ENCODE data around the gene IL1RN. TPM values are rescaled to one million over a fixed set of nuclear protein-coding genes. Genes with fewer than 3 reads are reported as not detected.

IL1RN gene
- total RNA-seq, 1 experiment from 2014 or later: 0.86 TPM

DNA sequence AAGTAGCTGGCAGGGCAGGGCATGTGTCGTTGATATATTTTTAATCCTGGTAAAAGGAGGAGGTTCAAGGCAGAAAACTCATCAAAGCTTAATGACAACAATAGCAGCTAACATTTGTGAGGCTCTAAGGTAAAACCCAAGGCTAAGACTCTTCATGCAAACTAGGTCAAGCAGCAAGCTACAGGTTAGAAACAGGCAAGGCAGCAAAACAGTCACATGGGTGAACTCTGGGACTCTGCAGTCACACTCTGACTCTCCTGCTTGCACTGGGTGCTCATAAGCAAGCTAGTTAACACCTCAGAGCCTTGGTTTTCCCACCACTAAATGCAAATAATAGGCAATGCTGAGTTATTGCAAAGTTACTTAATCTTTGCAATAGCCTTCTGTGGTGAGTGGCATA is 7.9 kb downstream of the IL1RN start:
- no peaks in the 10 kb centered on the region for H3K27me3 ChIP-seq
- no peak for DNase-seq
- no peaks in the 10 kb centered on the region for H3K9me3 ChIP-seq
- no peak overlapping the region for H3K4me3 ChIP-seq
- no peaks in the 10 kb centered on the region for H3K36me3 ChIP-seq

DNA sequence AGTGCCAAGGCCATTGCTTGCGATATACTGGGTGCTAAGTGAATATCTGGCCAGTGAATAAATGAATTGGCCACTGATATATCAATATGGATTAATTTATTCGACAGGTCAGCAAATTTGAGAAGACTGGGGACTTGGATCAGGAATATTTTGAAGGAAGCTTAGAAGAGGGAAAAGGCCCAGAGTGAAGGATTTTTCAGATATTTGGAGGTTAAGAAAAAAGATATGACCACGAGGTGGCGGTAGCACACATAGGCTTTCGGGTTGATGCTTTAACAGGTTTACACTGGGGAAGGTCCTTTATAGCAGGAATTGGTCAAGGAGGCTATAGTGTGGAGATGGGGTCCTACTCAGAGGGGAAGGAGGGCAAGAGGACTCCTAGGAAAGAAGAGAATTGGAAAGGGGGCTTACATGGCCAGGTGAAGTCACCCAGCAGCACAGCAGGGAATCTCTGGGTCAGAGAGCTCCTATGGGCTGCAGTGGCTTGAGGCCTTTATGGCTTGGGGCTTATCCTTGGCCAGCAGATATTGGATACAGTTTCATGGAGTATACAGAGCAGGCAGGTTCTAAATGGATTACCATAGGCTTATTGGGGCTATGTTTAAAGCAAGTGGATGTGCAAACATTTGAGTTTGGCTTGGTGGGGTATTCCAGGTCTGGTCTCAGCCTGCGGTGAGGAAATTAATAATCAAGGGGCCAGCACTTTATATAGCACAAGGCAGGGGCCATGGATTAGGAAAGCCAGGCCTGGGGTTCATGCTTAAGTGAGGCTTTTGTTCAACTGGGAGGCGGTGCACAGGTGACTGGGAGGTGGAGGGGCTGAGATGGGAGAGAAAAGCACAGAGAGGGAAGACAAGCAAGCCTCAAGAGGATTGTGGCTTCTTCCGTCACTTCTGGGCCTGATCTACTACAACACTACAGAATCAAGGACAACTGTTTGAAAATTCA is 9.7 kb downstream of the IL1RN start:
- Histone ChIP-seq H3K9me3 (no peaks in the 10 kb centered on the region), H3K36me3 (no peaks in the 10 kb centered on the region), H3K27me3 (no peaks in the 10 kb centered on the region), H3K4me3 (no peak overlapping the region)
- no peak for DNase-seq

DNA sequence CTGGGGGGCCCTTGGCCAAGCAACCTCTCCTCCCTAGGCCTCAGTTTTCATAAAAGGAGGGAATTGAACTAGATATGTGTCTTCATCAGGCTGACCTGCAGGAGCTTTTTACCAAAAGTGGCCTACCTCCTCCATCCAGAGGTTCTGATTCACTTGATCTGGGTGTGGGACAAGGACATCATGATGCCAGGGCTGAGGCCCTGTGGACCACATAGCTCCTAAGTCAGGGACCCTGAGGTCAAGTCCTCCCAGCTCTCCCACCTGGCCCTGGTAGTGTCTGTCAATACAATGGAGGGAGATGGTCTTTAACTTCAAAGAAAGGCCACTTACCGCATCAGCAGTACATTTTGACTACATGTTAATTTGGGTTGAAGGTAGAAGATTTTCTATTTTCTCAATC is 10.4 kb downstream of the IL1RN start:
- no peaks in the 10 kb centered on the region for H3K36me3 ChIP-seq
- H3K4me3 ChIP-seq: no peak overlapping the region
- no peaks in the 10 kb centered on the region for H3K27me3 ChIP-seq
- H3K9me3 ChIP-seq: no peaks in the 10 kb centered on the region
- DNase-seq: no peak

DNA sequence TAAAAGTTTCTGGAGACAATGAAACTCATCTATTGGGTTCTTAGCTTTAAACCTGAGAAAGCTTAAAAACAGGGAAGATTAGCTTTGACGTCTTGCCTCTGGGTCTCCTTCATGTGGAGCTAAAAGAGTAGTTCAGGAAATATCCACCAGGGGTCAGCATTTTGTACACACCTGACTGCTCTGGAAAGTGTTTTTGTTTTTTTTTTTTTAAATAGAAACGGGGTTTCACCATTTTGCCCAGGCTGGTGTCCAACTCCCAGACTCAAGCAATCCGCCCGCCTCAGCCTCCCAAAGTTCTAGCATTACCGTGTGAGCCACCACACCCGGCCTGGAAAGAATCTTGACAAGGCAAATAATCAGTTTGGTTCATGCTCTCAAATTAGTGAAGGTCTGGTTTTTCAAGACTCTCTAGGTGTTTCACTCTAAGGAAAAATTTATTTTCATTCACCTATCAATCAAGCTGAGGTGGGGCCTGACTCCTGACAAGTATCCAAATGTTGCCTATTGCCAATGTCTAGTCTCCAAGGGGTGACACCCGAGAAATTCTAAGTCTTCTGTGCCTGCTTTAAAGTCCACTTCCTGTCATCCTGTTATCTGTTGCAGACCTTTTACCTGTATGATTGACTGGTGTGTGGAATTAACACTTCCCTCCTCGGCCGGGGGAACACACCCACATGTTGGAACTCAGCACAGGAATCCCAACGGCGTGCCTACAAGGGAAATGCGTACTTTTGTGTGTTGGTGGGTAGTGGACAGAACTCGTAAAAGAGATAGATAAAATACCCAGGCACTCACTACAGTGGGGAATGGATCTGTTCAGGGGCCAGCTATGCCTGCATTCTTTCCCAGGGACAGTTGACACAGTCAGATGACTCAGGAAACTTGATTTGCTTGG is 11.3 kb downstream of the IL1RN start:
- Histone ChIP-seq H3K27me3 (no peaks in the 10 kb centered on the region), H3K4me3 (no peak overlapping the region), H3K9me3 (no peaks in the 10 kb centered on the region), H3K36me3 (no peaks in the 10 kb centered on the region)
- DNase-seq: peak; percentile 10

DNA sequence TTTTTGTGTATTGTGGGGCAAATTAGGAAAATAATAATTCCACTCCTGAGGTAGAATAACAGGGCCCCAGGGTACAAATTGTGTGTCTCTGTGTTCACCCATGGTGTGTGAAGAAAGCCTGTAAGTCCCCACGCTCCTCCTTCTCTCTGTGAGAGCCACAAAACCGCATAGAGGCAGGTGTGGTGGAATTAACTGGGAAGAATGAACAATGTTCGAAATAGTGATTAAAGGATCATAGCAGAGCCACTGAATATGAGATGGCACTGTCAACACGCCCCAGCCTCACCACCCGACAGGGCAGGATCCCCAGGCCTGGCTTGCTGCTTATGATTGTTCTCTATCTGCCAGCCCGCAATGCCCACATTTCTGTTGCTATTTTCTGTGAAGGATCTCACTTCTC is 14.1 kb downstream of the IL1RN start:
- no peak for DNase-seq
- H3K4me3 ChIP-seq: no peak overlapping the region
- no peaks in the 10 kb centered on the region; the same call in 1 of the 2 replicates for H3K27me3 ChIP-seq
- H3K36me3 ChIP-seq: no peaks in the 10 kb centered on the region
- H3K9me3 ChIP-seq: no peaks in the 10 kb centered on the region

DNA sequence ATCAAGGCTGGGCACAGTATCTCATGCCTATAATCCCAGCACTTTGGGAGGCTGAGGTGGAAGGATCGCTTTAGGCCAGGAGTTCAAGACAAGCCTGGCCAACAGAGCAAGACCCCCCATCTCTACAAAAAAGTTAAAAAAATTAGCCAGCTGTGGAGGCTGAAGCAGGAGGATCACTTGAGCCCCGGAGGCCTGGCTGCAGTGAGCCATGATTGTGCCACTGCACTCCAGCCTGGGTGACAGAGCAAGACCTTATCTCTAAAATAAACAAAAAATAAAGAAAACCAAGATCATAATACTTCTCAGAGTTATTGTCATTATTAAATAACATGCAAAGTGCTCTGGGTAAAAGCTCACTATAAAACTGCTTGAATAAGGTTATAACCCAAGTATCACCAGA is 14.9 kb downstream of the IL1RN start:
- H3K36me3 ChIP-seq: no peaks in the 10 kb centered on the region
- no peaks in the 10 kb centered on the region; the same call in 1 of the 2 replicates for H3K27me3 ChIP-seq
- H3K9me3 ChIP-seq: no peaks in the 10 kb centered on the region
- DNase-seq: no peak
- H3K4me3 ChIP-seq: no peak overlapping the region

DNA sequence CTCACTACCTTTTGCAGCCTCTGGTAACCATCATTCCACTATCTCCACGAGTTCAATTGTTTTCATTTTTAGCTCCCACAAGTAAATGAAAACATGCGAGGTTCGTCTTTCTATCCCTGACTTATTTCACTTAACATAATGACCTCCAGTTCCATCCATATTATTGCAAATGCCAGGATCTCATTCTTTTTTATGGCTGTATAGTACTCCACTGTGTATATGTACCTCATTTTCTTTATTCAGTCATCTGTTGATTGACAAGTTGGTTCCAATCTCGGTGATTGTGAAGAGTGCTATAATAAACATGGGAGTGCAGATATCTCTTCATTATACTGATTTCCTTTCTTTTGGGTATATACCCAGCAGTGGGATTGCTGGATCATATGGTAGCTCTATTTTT is 16.9 kb downstream of the IL1RN start:
- DNase-seq: no peak
- Histone ChIP-seq H3K9me3 (no peaks in the 10 kb centered on the region), H3K4me3 (no peak overlapping the region), H3K36me3 (no peaks in the 10 kb centered on the region), H3K27me3 (no peaks in the 10 kb centered on the region; the same call in 1 of the 2 replicates)

DNA sequence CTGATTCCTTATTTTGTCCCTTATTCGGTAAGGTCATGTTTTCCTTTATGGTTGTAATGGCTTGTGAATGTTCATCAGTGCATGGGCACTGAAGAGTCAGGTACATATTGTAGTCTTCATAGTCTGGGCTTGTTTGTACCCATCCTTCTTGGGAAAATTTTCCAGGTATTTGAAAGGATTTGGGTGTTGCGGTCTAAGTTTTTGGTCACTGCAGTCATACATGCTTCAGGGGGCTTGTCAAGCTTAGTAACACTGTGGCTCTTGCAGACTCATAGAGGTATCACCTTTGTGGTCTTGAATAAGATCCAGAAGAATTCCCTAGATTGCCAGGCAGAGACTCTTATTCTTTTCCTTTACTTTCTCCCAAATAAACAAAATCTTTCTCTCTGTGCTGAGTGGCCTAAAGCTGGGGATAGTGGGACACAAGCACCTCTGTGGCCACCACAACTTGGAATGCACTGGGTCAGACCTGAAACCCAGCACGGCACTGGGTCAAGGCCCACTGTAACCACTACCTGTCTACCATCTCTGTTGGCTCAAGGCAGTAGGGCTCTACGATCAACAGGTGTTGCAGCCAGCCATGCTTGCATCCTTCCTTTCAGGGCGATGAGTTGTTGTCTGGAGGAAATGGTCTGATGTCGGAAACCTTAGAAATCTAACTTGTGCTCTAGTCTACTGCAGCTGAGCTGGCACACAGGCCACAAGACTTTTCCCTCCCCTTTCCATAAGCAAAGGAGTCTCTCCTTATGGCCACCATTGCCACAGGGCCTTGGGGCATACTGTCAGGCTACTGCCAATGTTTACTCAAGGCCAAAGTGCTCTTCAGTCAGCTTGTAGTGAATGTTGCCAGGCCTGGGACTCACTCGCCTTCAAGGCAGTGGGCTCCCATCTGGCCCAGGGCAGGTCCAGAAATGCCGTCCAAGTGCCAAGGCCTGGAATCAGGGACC is 21.5 kb downstream of the IL1RN start:
- Histone ChIP-seq H3K9me3 (no peaks in the 10 kb centered on the region), H3K36me3 (no peaks in the 10 kb centered on the region), H3K27me3 (no peaks in the 10 kb centered on the region; the same call in 1 of the 2 replicates), H3K4me3 (no peak overlapping the region)
- no peak for DNase-seq

DNA sequence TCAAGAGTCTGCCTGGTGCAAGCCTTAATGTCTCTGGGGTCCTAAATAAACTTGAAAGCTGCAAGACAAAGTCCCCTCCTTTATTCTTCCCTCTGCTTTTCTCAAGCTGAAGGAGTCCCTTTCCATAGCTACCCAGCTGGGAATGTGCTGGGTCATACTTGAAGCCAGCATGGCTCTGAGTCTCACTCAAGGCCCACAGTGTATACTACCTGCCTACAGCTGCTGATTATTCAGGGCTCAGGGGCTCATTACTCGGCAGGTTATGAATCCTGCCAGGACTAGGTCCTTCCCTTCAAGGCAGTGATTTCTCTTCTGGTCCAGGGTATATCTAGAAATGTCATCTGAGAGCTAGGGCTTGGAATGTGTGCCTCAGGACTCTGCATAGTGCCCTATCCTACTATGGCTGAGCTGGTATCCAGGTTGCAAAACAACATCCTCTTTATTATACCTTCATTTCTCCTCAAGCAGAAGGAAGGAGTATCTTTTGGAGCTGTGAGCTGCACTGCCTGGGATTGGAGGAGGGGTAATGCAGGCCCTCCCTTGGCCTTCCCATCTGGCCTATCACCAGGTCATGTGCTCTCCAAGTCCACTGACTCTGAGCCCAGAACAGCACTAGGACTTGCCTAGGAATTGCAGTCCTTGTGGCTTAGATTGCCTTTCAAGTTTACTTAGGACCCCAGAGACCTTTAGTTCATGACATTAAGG is 22.3 kb downstream of the IL1RN start:
- H3K4me3 ChIP-seq: no peak overlapping the region
- no peaks in the 10 kb centered on the region for H3K36me3 ChIP-seq
- no peaks in the 10 kb centered on the region for H3K27me3 ChIP-seq
- no peaks in the 10 kb centered on the region for H3K9me3 ChIP-seq
- DNase-seq: no peak

DNA sequence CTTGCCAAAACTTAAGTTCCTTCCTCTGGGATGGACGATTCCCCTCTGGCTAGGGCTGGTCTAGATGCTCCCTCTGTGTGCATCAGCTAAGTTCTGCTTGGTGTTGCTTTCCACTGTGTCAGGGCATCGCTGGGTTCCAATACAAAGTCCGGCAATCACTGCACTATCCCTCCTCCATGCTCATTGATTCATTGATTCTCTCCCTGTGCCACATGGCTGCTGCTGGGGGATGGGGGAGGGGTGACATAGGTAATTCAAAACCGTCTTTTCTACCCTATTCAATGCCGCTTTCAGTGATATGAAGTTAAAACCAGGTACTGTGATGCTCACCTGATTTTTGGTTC is 22.8 kb downstream of the IL1RN start:
- no peak overlapping the region for H3K4me3 ChIP-seq
- no peaks in the 10 kb centered on the region for H3K9me3 ChIP-seq
- no peaks in the 10 kb centered on the region for H3K27me3 ChIP-seq
- H3K36me3 ChIP-seq: no peaks in the 10 kb centered on the region
- DNase-seq: no peak

DNA sequence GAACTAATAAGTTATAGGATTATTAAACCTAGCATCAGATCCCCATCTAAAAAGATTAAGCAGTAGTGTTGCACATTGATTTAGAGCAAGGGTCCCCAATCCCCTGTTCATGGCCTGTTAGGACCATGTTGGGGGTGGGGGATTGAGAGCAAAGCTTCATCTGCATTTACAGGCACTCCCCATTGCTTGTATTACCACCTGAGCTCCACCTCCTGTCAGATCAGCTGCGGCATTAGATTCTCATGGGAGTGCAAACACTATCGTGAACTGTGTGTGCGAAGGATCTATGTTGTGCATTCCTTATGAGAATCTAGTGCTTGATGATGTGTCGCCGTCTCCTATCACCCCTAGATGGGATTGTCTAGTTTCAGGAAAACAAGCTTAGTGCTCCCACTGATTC is 27.9 kb downstream of the IL1RN start:
- no peak for DNase-seq

DNA sequence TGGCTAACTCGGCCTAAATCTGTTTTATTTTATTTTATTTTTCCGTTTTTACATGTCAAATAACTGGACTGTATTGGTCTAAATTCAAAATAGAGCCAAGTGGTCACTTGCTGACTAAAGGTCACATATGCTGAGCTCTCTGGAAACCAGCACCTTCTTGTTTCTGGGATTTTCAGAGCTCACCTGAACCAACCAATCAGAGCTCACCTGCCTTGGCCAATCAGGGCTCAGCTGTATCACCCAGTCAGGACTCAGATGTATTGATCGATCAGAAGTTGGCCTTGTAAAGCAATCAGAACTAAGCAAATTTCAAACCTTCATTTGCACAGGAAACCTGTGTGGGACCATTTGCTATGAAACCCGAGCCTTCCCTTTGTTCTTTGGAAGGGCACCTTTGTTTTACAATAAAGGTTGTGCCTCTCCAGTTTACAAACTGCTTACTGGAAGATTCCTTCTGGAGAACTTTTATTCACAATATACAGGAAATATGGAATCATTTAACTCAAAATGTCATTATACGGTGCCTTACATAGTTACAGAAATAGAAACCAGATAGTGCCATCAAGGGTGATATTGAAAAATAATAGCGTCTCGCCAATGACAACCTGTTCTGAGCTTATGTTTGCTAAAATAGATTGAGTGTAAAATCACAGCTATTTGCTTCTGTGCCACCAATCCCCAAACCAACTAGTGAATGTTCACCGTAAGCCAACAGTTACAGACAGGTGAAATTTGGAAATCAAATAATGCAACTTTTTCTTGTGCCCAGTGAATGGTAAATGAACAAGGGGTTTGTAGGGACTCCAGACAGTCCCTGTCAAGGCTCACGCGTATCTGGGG is 29.1 kb downstream of the IL1RN start:
- no peaks in the 10 kb centered on the region for H3K36me3 ChIP-seq
- no peaks in the 10 kb centered on the region for H3K27me3 ChIP-seq
- DNase-seq: no peak
- H3K9me3 ChIP-seq: peaks cover 6% of the 10 kb centered on the region
- H3K4me3 ChIP-seq: no peak overlapping the region

More for the DNA sequence above, 27.9 kb downstream of the IL1RN start:
- Histone ChIP-seq H3K27me3 (no peaks in the 10 kb centered on the region), H3K4me3 (no peak overlapping the region), H3K36me3 (no peaks in the 10 kb centered on the region), H3K9me3 (peaks cover 6% of the 10 kb centered on the region)

DNA sequence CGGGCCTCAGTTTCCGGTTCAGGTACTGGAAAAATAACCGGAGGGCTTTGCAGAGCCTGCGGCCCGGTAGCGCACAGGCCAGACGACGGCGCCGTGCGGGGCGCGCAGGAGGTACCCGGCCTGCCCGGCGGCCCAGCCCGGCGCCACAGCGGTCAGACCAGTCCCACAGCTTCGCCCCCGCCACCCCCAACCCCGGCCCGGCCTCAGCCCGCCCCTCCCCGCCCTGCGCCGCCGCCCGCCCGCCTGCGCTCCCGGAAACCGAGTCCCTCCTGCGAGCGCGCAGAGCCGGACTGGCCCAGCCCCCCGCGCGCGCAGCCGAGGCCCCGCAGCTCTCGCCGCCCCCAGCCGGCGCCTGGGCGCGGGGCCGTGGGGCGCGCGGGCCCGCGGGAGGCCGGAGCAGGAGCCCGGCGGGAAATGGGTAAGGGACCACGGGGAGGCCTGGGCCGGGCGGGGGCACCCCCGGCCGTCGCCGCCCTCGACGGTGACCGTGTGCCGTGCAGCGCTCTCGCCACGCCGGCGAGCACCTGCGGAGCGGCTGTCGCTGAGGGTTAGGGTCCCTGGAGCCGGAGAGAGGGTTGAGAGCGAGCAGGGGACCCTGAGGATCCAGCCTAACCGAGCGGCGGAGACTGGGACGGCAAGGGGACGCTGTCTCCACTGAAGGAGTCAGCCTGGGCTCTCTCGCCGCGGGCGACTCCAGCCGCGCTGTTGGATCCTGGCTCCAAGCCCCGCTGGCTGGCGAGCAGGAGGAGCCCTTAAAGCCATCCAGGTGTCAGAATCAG is 29.9 kb downstream of the IL1RN start:
- Histone ChIP-seq H3K27me3 (no peaks in the 10 kb centered on the region), H3K9me3 (peaks cover 6% of the 10 kb centered on the region), H3K36me3 (no peaks in the 10 kb centered on the region), H3K4me3 (no peak overlapping the region)
- DNase-seq: peak; percentile 20

DNA sequence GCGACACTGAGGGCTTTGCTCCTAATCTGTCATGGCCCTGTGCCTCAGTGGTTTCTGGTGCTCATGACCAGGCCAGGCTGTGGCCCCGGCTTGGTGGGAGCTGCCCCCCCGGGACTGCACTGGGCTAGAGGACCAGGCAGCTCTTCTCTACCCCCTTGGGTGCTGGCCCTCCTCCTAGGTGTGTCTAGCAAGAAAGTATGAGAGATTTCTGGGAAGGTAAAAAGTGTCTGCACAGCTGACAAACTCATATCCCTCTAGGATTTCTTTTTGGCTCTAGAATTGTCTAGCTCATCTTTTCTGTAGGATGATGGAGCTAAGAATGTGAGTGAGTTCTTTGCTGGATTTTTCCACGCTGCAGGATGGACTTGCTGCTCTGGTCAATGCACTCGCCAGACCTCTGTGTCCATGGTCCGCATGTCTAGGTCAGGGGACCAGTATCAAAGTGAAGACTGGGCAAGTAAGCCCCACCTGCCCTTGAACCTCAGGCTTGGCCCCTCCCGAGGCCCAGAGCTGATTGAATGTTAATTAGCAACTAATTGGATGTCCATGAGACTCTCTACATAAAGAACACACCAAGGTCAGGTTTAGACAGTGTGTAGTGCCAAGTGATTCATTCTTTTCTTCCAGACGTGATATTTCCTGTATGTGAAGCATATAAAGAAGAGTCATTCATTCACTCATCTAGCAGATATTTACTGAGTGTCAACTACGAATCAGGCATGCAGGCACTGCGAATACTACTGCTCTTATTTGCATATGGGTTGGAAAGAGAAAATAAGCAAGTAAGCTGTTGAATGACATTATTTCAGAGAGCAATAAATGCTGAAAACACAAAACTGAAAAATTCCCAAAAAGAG is 30.7 kb downstream of the IL1RN start:
- H3K36me3 ChIP-seq: no peaks in the 10 kb centered on the region
- DNase-seq: peak; percentile 17
- no peaks in the 10 kb centered on the region for H3K27me3 ChIP-seq
- peaks cover 6% of the 10 kb centered on the region for H3K9me3 ChIP-seq
- no peak overlapping the region for H3K4me3 ChIP-seq
